Vagina (tissue), 2 donors: ENCODE data around the gene RTF1.

Experiments used
- CTCF ChIP-seq, 3 experiments: fragments of 450-650 bp in 2 of 3; fragments of 200-600 bp in 1 of 3; sonication (generic) in 1 of 3; IDR thresholded peaks; one replicate each; pipeline ENCODE4 v1.5.1; 2017 to 2019; ENCODE audit warnings: antibody characterized with exemption in 3 of 3, mild to moderate bottlenecking in 2 of 3, moderate library complexity in 2 of 3
- POLR2A ChIP-seq, 2 donors: fragments of 450-650 bp; IDR thresholded peaks; one replicate each; pipeline ENCODE4 v1.6.1; 2017; ENCODE audit warnings: antibody characterized with exemption in 2 of 2, mild to moderate bottlenecking in 2 of 2, moderate library complexity in 2 of 2
- POLR2AphosphoS5 ChIP-seq, 2 donors: sonication (generic); formaldehyde crosslinking; IDR thresholded peaks; one replicate each; pipeline ENCODE4 v1.9.0; 2017; ENCODE audit warnings: antibody characterized with exemption in 2 of 2, mild to moderate bottlenecking in 2 of 2, low read depth in 1 of 2; ENCODE audit not compliant: insufficient read depth in 1 of 2

- TF ChIP-seq POLR2AphosphoS5 (IDR thresholded peaks at IDR 0.05; ENCODE audit: insufficient read depth in 1 of 2, low read depth in 1 of 2) (no peak), CTCF (IDR thresholded peaks at IDR 0.05) (no peak), POLR2A (IDR thresholded peaks at IDR 0.05) (no peak)
Measured at GRCh38 chr15:41505776-41506175, 88.9 kb downstream of the RTF1 start.
